Stimulated activated CD4-positive, alpha-beta T cell treated with anti-CD3 and anti-CD28 coated beads, Interleukin-4, amount 100 ng/mL, for 4 hours (primary cell): ENCODE data around the gene VCPKMT.
"Not testable (repeated sequence)": the region's sequence is repeated elsewhere in the genome, so short reads cannot be mapped to it uniquely, and the experiment has no call there.

Source experiments
- DNase-seq, 2 experiments: peaks; one replicate each; pipeline ENCODE4 v3.0.0-alpha.2; 2020

Gene VCPKMT

DNA sequence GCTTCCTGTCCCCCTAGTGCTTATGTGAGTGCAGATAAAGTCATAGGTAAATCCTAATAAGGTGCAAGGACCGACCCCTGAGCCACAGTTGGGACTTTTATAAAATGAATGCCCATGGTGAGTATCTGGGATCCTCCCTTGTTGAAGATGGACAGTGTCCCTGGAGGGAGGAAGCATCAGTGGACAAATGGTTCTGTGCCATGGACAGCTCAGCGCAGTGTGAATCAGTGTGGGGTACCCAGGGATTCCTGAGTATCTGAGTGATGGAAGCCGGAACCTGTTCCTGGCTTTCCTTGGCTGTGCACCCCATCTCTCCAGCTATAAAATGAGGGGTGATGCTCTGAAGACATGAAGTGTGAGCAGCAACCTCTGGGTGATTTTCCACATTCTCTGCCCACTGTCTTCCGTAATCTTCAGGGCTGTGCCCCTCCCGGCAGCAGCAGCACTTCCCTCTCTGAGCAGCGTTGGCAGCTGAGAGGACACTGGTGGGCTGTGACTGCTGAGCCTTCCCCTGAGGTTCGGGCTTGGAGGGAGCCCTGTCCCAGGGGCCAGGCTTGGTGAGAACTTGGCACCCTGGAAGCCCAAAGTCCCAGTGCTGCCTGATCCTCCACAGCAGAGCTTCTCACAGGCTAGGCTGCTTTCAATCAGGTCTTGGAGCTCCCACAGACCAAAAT is 25.0 kb downstream of the VCPKMT start:
- no peak for DNase-seq

GRCh38 chr14:50089208-50089607 is 27.2 kb downstream of the VCPKMT start:
- DNase-seq, result no peak

DNA sequence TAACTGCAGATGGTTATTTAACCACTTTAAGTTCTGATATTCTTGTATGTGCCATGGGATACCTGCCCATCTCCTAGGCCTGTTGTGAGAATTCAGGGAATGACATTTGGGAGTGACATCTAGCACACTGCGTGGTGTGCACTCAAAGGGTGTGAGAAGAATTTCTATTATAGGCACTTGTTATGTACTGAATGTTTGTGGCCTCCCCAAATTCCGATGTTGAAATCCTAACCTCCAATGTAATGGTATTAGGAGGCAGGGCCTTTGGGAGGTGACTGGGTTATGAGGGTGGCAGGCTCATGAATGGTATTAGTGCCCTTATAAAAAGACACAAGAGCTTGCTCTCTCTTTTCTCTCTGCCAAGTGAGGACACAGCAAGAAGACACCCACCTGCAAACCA is 27.6 kb downstream of the VCPKMT start:
- no peak for DNase-seq

GRCh38 chr14:50088117-50088515 is 28.3 kb downstream of the VCPKMT start:
- no peak for DNase-seq

- no peak for DNase-seq
These were observed 28.8 kb downstream of the VCPKMT start for GRCh38 chr14:50087341-50088116.

DNA sequence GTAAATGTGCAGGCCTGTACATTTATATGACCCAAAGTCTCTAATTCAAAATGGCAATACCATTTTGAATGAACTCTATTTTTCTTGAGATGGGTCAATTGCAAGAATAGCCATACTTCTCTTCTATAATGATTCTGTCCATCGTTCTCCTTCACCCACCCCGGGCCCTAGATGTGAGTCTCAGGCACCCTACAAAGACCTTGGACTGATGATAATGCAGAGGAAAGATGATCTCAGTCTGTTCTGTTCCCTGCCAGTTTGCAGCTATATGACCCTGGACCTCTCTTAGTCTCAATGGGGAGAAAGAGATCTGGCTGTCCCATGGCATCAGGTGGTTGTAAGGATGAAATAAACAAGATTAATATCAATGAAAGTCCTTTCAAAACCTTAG is 30.1 kb downstream of the VCPKMT start:
- DNase-seq, result no peak

- peak; percentile 28 to 40 for DNase-seq
These were observed 30.6 kb downstream of the VCPKMT start for GRCh38 chr14:50085570-50086320.

GRCh38 chr14:50084666-50085065 is 31.7 kb downstream of the VCPKMT start:
- DNase-seq, result no peak

DNA sequence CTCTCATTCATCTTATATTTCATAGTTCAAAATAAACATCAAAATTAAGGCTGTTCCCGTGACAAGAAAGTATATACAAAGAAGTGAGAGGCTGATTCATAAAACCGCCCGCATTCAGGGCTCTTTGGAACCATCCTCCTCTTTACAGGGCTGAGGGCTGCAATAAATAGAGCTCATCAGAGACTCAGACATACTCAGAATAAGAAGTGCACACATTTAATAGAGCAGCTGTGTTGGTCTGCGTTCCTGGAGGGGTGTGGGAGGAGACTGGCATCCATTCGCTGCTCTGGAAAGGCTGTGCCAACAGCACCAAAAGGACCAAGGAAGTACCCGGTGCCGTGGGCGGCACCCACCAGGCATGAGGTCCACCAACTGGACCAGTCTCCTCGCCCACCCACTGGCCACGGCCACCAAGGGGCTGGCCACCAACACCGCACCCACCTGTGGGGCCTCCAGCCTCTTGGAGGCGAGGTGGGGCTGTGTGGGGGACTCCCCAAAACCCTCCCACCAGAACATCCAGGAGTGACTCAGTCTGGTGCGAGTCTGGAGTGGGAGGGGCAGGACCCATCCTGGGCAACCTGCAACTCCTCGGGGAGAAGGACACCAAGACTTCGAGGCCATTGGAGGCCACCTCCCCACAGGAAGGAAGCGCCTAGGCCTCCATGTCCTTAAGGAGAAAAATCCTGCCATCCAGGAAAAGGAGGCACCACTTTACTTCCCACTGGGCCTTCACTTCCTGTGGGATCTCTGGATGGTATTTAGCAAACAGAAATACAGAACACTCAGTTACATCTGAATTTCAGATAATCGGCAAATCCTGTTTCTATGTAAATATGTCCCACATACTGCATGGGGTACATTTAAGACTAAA is 32.7 kb downstream of the VCPKMT start:
- peak; percentile 40 to 64 for DNase-seq

GRCh38 chr14:50082784-50083466 is 33.4 kb downstream of the VCPKMT start:
- peak; percentile 68 to 88 for DNase-seq

- DNase-seq, result peak; percentile 32 to 52
These were observed 34.0 kb downstream of the VCPKMT start for GRCh38 chr14:50082308-50082742.

DNA sequence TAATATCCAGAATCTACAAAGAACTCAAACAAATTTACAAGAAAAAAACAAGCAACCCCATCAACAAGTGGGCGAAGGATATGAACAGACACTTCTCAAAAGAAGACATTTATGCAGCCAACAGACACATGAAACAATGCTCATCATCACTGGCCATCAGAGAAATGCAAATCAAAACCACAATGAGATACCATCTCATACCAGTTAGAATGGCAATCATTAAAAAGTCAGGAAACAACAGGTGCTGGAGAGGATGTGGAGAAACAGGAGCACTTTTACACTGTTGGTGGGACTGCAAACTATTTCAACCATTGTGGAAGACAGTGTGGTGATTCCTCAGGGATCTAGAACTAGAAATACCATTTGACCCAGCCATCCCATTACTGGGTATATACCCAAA is 37.3 kb downstream of the VCPKMT start:
- DNase-seq, result not testable (repeated sequence)

DNA sequence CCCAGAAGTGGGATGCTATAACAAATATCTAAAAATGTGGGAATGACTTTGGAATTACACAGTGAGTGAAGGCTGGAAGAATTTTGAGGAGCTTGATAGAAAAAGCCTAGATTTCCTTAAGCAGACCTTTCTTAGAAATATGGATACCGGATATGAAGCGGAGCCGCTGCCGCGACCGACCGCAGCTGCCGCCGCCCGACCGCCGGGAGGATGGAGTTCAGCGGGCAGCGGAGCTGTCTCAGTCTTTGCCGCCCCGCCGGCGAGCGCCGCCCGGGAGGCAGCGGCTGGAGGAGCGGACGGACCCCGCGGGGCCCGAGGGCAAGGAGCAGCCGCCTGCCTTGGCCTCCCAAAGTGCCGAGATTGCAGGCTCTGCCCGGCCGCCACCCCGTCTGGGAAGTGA is 42.7 kb downstream of the VCPKMT start:
- DNase-seq, result not testable (repeated sequence)

DNA sequence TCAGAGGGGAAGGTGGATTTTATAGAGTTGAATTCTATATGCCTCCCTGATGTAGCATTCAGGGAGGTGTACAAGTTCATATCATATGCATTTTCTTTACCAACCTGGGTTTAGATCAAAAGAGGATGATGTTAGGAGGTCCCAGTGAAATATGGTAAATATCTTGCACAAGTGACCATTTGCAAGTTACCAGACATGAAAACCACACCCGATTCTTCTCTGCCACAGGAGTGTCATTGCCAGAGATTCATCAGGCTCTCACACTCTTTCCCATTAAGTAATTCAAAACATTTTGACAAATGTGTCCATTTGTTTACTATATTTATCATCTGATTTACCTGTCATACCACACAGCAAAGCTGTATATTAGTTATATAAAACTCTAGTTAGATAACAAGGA is 44.0 kb downstream of the VCPKMT start:
- no peak for DNase-seq

DNA sequence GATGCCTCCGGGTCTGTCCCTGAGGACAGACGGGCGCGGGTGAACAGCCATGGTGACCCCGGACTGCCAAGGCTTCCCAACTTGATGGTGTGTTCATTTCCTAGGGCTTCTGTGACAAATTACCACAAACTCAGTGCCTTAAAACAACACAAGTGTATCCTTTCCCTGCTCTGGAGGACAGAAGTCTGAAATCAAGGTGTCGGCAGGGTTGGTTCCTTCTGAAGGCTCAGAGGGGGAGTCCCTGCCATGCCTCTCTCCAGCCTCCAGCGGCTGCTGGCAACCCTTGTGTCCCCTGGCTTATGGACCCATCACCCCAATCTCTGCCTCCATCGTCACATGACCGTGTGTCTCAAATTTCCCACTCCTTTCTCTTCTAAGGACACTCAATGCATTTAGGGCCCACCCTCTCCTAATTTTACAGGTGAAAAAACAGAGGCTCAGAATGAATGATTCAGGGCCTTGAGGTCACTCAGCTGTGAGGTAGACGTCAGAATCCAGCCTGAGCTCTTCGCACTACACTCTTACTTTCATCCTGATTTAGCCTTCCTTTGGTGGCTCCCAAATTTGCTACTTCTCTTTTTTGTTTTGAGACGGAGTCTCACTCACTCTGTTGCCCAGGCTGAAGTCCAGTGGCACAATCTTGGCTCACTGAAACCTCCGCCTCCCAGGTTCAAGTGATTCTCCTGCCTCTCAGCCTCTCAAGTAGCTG is 45.4 kb downstream of the VCPKMT start:
- no peak for DNase-seq

GRCh38 chr14:50070230-50070629 is 46.1 kb downstream of the VCPKMT start:
- DNase-seq, result no peak

DNA sequence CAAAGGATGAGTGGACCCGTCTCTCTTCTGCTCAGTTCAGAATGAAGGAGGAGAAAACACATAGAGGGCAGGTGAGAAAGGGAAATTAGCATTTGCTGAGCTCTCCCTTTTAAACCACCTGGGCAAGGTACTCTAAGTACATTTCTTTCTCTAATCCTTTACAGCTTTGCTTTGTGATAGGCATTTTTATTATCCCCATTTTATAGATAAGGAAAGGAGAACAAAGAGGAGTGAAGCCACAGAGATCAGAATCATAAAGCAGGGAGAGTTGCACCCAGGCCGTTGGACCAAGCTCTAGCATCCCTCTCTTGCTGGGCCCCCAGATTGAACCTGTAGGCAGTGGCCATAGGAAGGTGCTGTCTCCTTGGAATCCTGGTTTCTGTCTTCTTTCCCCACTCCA is 47.0 kb downstream of the VCPKMT start:
- DNase-seq, result no peak

GRCh38 chr14:50068496-50068895 is 47.9 kb downstream of the VCPKMT start:
- DNase-seq, result no peak

DNA sequence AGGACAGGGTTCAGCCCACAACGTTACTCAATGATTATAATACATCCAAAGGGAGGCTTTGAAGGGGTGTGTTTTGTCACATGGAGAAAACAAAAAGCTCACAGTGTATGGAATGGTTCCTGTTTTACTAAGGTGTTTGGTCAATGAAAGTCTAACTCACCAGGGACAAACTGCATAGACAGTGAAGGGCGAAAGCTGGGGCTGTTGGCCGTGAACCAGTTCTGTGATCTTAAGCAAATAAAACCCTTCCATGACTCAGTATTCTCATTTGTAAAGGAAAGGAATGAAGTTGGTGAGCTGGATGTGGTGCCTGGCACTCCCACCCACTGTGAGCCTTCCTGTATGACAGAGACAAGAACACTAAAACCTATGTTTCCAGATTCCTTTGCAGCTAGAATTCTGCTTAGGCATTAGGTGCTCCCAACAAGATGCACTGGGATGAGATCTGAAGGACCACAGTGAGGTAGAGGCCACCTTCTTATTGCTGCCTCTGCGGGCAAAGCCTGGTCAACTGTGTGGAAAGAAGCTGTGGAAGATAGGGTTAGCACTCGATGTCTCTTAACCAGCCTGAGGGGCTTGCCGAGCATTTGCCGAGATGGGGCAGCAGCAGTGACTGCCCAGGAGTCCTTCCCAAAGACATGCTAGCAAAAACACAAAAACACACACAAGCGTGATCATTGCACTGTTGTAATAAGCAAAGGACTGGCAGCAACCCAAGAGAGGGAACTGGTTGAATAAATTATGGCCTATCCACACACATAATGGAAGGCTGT is 48.5 kb downstream of the VCPKMT start:
- no peak for DNase-seq

DNA sequence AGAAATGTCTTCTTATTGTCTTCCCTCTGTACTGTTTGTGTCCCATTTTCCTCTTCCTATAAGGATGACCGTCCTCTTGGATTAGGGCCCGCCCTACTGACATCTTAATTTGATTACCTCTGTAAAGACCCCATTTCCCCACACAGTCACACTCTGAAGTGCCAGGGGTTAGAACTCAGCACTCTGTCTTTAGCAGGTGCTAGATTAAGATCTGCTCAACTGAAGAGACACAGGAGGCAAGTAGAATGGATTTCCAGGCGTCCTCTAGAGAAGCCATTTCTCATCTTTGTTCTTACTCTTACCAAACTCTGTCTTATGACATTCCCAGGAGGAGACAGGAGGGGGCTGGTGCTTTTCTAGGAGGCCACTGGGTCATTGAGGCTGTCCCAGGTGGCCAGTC is 50.8 kb downstream of the VCPKMT start:
- no peak for DNase-seq

- DNase-seq, result peak in 1 of 2 experiments; percentile 75
These were observed 51.4 kb downstream of the VCPKMT start for GRCh38 chr14:50064993-50065392.
